ENCODE measurements around the gene CD38.
"Not testable (repeated sequence)": the region's sequence is repeated elsewhere in the genome, so short reads cannot be mapped to it uniquely, and the experiment has no call there.

CD38 gene

GRCh38 chr4:15778289-15779241 lies at the start of gene CD38:
Gene CD38 (plus strand): TSS chr4:15778328. CDS start chr4:15778415, 87 bp downstream.
- DNase-seq = peak; percentile 67 to 74 (median 69)

DNA sequence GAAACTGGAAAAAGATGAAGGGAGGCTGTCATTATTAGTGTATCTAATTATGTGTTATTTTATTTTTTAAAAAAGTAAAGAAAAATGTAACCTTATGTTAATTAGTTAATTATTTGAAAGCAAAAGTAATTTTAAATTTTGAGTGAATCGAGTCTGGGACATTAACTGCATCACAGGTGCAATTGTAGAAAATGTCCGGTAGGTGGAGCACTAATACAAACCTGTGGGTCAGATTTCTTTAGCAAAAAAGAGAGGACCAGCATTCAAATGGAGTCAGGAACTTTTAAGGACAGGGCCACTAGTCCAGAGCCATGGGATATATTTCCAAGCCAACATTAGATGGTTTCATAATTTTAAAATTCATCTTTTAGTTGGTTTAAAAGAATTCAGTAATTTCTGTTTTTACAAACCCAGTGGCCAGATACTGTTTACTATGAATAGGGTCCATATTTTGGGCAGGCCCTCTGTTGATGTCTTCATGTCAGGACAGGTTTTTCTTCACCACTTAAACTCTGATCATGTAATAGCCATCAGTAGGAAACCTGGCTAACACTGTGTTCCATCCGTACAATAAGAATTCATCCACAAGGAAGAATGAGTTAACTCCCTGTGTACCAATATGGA lies 48.1 kb upstream of the CD38 start:
- DNase-seq = peak; percentile 67 to 83 (median 78)

- DNase-seq = not testable (repeated sequence)
Measured at GRCh38 chr4:15733061-15733460, 45.1 kb upstream of the CD38 start.

DNA sequence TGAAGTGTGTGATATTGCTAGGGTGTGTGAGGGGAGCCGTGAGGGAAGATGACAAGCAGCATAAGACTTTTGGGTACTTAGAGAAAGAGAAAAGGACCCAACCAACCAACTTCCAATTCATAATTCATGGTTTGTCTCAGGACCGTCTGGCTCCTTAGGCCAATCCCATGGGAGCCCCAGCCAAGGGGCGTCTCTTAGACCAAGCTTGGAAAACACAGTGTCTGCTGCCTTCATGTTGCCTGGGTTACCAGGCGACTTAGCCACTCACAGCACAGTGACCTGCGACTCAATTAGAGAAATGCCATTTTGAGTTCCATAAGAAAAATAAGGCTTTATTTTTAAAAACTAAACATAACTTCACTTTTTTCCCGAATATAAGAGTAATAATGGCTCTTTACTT lies 42.6 kb upstream of the CD38 start:
- DNase-seq = no peak

DNA sequence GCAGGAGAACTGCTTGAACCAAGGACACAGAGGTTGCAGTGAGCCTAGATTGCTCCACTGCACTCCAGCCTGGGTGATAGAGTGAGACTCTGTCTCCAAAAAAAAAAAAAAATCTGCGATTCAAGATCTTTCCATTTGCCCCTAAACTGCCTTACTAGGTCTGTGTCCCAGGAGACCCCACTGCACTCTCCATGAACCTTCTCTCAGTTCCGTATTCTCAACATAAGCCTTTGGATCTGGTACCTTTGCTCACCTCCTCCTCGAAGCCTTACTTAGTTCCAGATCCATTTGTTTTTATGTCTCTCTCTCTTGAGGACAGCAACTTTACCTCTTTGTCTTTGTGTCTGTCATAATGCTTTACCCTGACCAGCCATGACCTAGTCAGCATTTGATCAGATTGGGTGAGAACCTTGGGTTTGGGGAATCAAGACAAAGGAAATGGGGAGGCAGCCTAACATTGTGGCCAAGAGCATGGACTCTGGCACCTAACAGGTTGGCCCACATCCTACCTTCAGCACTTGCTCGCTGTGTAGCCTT lies 41.5 kb upstream of the CD38 start:
- DNase-seq = no peak

- no peak for DNase-seq
Measured at GRCh38 chr4:15737255-15737654, 40.9 kb upstream of the CD38 start.

DNA sequence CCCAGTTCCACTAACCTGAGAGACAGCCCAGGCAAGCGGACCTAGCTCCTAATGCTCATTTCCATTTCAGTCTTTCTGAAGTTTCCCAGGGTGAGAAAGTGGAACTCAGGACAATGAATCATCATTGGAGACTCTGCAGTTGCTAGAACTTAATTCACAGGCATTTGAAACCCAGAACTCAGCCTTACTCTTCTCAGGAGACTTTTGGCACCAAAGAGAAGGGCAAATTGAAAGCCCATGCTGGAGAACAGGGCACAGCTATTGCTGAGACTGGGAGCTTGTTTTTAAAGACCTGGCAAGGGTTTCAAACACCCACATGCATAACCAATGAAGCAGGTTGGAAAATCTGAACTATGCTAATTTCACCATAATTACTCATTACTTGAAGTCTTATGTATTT lies 39.3 kb upstream of the CD38 start:
- peak; percentile 60 to 76 (median 69) for DNase-seq

- DNase-seq = no peak
Measured at GRCh38 chr4:15740764-15741404, 37.2 kb upstream of the CD38 start.

GRCh38 chr4:15742083-15742582 lies 36.0 kb upstream of the CD38 start:
- no peak for DNase-seq

DNA sequence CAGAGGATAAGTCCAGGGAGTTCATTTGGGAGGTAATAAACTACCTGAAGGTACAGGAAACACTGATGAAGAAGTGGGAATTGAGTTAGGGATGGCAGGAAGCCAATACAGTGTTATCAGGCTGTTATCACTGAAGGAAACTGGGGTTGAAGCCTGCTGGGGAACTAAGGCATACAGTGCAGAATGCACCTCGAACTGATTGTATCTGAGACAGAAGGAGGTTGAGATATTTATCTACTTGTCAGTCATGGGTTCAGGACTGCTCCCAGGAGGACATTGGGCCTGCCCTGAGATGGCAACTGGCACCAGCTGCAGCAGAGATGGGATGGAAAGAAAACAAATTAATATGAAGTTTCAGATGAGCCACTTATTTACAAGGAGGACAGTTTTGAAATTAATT lies 35.5 kb upstream of the CD38 start:
- DNase-seq = no peak

DNA sequence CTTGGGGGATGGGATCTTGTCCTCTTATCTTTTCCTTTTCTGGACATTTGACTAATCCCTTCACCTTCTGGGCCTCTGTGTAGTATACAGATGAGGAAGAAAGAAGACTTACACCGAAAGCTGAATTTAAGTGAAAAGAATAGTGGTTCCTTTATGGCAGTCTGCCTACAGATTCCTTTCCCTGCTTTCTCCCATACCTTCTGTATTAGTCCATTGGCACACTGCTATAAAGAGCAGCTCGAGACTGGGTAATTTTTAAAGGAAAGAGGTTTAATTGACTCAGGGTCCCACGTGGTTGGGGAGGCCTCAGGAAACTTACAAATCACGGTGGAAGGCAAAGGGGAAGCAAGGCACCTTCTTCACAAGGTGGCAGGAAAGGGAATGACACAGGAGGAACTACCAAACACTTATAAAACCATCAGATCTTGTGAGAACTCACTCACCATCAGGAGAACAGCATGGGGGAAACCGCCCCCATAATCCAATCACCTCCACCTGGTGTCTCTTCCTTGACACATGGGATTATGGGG lies 34.0 kb upstream of the CD38 start:
- DNase-seq = no peak

DNA sequence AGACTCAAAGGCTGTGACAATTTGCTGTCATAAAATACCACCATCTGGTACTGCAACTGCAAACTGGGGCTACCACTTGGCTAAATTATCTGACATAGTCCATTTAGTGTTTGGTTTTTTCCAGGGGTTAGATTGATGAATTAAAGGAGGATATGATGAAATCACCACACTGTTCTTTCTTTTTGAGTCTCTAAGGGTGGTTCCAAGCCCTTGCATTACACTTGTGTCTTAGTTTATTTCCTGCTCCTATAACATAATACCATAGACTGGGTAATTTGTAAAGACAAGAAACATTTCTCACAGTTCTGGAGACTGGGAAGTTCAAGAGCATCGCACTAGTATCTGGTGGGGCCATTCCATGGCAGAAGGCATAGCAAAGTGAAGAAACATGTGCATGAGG lies 32.0 kb upstream of the CD38 start:
- DNase-seq = no peak

DNA sequence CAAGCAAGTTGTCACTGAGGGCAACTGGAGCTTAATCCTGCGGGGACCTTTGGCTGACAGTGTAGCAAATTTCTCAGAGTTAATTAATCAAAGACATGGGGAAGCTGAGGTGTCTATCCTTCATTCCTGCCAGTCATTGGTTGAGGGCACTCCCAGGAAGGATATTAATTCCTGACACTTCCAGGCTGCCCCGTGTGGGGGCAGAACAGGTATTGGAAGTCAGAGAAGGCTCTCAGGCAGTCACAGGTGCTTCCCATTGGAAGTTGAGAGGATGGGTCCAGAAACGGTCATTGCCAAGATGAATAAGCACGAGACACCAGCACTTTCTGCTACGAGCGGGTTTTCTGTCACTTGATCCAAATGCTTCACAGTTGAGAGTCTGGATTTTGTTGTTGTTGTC lies 29.1 kb upstream of the CD38 start:
- no peak for DNase-seq

DNA sequence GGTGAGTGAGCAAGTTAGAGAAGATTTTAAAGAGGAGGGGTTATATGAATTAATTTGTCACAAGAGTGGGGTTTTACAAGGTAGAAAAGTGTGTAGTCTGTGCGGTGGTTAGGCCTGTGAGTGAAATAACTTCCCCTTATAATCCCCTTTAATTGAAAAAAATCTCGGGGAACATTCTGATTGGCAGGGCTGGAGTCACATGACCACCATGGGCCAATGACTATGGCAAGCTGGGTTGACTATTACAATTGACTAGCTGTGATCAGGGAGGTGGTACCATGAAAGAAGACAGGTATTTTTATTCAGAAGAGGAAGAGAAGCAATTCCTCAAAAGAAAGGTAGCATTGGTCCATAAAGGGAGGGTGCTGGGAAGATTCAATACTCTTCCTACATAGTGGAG lies 27.0 kb upstream of the CD38 start:
- no peak for DNase-seq

DNA sequence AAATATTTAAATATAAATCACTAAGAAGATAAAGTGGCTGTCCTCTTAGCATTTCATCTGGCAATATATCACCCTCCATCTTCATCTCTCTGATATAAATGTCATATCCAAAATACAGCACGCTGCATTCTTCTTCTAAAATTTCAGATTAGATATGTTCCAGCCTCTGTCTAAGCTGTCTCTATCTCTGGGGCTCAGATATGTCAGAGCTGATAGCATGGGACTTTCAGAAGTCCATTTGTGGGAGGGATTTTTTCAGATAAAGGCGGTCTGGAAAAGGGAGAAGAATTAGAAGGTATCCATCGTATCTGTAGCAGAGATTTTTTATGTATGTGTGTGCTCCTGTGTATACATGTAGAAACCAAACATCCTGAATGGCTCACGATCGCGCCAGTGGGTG lies 25.0 kb upstream of the CD38 start:
- DNase-seq = no peak

- DNase-seq = no peak
Measured at GRCh38 chr4:15753786-15754185, 24.3 kb upstream of the CD38 start.

DNA sequence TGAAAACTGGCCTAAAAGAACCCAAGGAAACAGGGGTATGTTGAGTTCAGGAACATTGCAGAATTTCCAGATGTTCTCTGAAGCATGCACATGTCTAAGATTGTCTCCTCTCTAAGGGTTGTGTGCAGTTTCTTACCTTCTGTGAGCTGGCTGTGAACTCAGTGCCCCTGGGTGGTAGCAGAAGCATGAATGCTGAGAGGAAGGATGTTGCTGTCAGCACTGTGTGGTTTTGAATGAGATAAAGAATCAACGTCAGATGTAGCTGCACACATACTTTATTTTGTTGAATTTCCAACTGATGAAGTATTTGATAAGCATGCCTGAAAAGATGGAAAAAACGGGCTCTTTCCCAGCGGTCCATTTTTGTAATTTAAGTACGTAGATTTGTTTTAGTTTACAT lies 23.8 kb upstream of the CD38 start:
- no peak for DNase-seq

DNA sequence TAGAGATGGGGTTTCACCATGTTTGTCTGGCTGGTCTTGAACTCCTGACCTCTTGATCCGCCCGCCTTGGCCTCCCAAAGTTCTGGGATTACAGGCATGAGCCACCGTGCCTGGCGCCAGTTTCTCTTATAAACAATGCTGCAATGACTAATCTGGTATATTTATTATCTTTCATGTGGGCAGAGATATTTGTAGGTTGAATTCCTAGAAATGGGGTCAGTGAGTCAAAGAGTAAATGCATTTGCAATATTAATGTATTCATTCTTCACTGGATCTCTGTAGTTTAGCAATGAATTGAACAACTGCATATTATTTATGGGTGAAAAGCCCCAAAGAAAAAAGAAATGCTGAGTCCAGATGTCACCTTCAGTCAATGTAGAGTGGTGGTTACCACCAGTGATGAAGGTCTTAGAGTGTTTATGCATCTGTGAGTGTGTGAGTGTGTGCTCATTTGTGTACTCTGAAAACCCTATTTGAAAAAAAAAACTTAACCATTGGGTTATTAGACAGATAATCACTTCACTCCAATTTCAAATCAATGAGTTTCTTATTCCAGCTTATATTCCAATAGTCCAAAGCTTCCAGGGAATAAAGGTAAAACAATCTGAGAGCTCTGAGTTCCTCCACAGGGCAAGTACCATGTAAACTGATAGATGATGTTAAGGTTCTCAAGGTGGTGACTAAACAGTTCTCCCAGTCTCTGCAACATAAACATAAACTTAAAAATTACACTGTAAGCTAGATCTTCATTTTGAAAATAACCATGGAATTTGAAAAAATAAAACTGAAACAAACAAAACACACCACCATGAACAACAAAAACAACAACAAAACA lies 22.6 kb upstream of the CD38 start:
- DNase-seq = no peak

GRCh38 chr4:15756361-15756861 lies 21.7 kb upstream of the CD38 start:
- DNase-seq = peak; percentile 33 to 40 (median 39)

DNA sequence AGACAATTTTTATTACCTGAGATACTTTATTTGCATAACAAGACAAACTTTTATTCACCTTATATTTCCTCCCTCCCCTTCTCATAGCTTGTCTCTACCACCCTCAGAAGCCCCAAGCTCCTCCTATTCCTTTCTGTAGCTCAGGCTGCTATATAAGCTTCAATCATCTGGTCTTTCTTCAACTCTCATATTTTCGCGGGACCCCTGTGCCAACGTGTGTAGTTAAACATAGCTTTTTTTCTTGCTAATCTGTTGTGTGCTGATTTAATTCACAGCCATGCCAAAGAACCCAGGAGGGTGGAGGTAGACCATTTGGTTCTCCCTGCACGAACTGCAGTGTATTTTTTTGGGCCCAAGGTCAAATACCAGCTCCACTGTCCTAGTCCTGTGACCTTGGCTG lies 21.1 kb upstream of the CD38 start:
- no peak for DNase-seq

GRCh38 chr4:15758294-15758693 lies 19.8 kb upstream of the CD38 start:
- no peak for DNase-seq

DNA sequence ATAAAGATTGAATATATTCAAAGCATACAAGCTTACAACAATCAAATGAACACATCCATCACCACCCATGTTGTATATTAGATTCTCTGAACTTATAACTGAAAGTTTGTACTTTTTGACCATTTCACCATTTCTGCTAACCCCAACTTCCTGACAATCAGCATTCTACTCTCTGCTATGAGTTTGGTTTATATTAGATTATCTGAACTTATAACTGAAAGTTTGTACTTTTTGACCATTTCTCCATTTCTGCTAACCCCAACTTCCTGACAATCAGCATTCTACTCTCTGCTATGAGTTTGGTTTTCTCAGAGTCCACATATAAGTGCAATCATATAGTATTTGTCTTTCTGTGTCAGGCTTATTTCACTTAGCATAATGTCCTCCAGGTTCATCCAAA lies 15.7 kb upstream of the CD38 start:
- DNase-seq = not testable (repeated sequence)
